GM12878 (cell line): ENCODE data around the gene PLK4. TPM values are rescaled to one million over a fixed set of nuclear protein-coding genes. Genes with fewer than 3 reads are reported as not detected.

Experiments used
- ATAC-seq: fragments of 200-7000 bp; cut with Tn5 transposase; 3 replicates; pipeline ENCODE4 v1.9.1; 2020; ENCODE audit warnings: mild to moderate bottlenecking, moderate library complexity
- BruUV-seq: library from RNA; stranded (reverse); fragments of 400-500 nt; replicated peaks from 2 replicates; lab custom pipeline; 2021; lab: Mats Ljungman, UMichigan
- CTCF ChIA-PET: fragments of 300-600 bp; sonication (Branson Sonifier 250); formaldehyde crosslinking; extraction: SDS; loops from one replicate; lab custom pipeline; 2021; ENCODE audit warnings: inconsistent platforms; lab: Yijun Ruan, JAX
- POLR2A ChIA-PET: fragments of 350-600 bp; formaldehyde crosslinking; extraction: SDS; loops from one replicate; lab custom pipeline; 2021; ENCODE audit warnings: inconsistent platforms; lab: Charles Lee
- RAD21 ChIA-PET: fragments of 300-600 bp; sonication (Branson Sonifier 250); formaldehyde crosslinking; loops from one replicate; lab custom pipeline; 2023; ENCODE audit warnings: antibody characterized with exemption; ENCODE audit not compliant: unreplicated experiment; lab: Charles Lee
- SMC1A ChIA-PET: fragments of 300-600 bp; sonication (Branson Sonifier 250); formaldehyde crosslinking; loops from one replicate; lab custom pipeline; 2023; ENCODE audit not compliant: unreplicated experiment, uncharacterized antibody; lab: Charles Lee
- DNase-seq: peaks from one replicate; pipeline ENCODE4 v3.0.0-alpha.2; 2011; ENCODE audit warnings: low read depth, low spot score
- FAIRE-seq: peaks from 3 replicates; lab custom pipeline; 2011; peaks lifted over from hg19 to GRCh38; lab: Jason Lieb, UNC
- H2AFZ ChIP-seq: 2 replicates; pipeline ENCODE4 v1.6.0; 2011; ENCODE audit warnings: low read depth, low read length, control low read depth; ENCODE audit not compliant: control insufficient read depth
- H3K27ac ChIP-seq: 2 replicates; pipeline ENCODE4 v1.5.1; 2011; ENCODE audit warnings: control low read depth; ENCODE audit not compliant: control insufficient read depth, insufficient read depth
- H3K27me3 ChIP-seq, 2 experiments: replicated peaks in 1 of 2; 2 replicates each; pipeline versions ENCODE4 v1.6.0 to v1.6.1; 2011; ENCODE audit warnings: low read length in 1 of 2; ENCODE audit not compliant: control insufficient read depth in 2 of 2, insufficient read depth in 2 of 2
- H3K36me3 ChIP-seq, 2 experiments: 2 replicates each; pipeline ENCODE4 v1.5.1; 2011; ENCODE audit warnings: low read length in 1 of 2; ENCODE audit not compliant: control insufficient read depth in 2 of 2, insufficient read depth in 2 of 2
- H3K4me1 ChIP-seq: 2 replicates; pipeline ENCODE4 v1.6.1; 2011; ENCODE audit warnings: mild to moderate bottlenecking, low read length, moderate library complexity, mixed read lengths; ENCODE audit not compliant: control insufficient read depth, insufficient read depth
- H3K4me2 ChIP-seq: 2 replicates; pipeline ENCODE4 v1.6.0; 2011; ENCODE audit warnings: control low read depth; ENCODE audit not compliant: control insufficient read depth, insufficient read depth
- H3K4me3 ChIP-seq: fragments of 200-600 bp; sonication (generic); 2 replicates; pipeline ENCODE4 v1.5.1; 2016
- H3K79me2 ChIP-seq: 2 replicates; pipeline ENCODE4 v1.6.0; 2011; ENCODE audit warnings: low read length; ENCODE audit not compliant: control insufficient read depth, insufficient read depth
- H3K9ac ChIP-seq: 2 replicates; pipeline ENCODE4 v1.8.0; 2011; ENCODE audit warnings: low read length, control low read depth, mixed read lengths; ENCODE audit not compliant: control insufficient read depth, insufficient read depth
- H3K9me3 ChIP-seq: replicated peaks from 3 replicates; pipeline ENCODE4 v1.5.1; 2011; ENCODE audit warnings: mild to moderate bottlenecking, low read length; ENCODE audit not compliant: control insufficient read depth, insufficient read depth
- H4K20me1 ChIP-seq: 2 replicates; pipeline ENCODE4 v1.6.0; 2011; ENCODE audit not compliant: control insufficient read depth, insufficient read depth
- ATF7 ChIP-seq: fragments of 450-650 bp; IDR thresholded peaks from 2 replicates; pipeline ENCODE4 v1.6.1; 2016; ENCODE audit warnings: low read depth, mild to moderate bottlenecking
- BHLHE40 ChIP-seq, 2 experiments: fragments of 450-650 bp in 1 of 2; IDR thresholded peaks; 2 replicates each; pipeline ENCODE4 v1.6.1; 2011 to 2017; ENCODE audit warnings: low read depth in 2 of 2, borderline replicate concordance in 1 of 2, improper control_type of control experiment in 1 of 2, low read length in 1 of 2, mild to moderate bottlenecking in 1 of 2
- FOXM1 ChIP-seq: IDR thresholded peaks from 2 replicates; pipeline ENCODE4 v1.6.1; 2012; ENCODE audit warnings: low read depth, mild to moderate bottlenecking, inconsistent platforms, low read length, moderate library complexity
- MXI1 ChIP-seq: fragments of 150-350 bp; IDR thresholded peaks from 2 replicates; pipeline ENCODE4 v1.6.1; 2011; ENCODE audit warnings: low read depth, mild to moderate bottlenecking, inconsistent platforms, low read length, improper control_type of control experiment
- NFXL1 ChIP-seq: fragments of 450-650 bp; IDR thresholded peaks from 2 replicates; pipeline ENCODE4 v1.6.1; 2017; ENCODE audit warnings: antibody characterized with exemption, mild to moderate bottlenecking, borderline replicate concordance
- PML ChIP-seq: IDR thresholded peaks from 2 replicates; pipeline ENCODE4 v1.6.1; 2012; ENCODE audit warnings: low read length, inconsistent platforms
- STAT1 ChIP-seq: fragments of 450-650 bp; conservative IDR thresholded peaks from 2 replicates; pipeline ENCODE4 v1.6.1; 2014; ENCODE audit warnings: antibody characterized with exemption, mild to moderate bottlenecking
- TCF3 ChIP-seq: IDR thresholded peaks from 2 replicates; pipeline ENCODE4 v1.6.1; 2012; ENCODE audit warnings: low read depth, mild to moderate bottlenecking, low read length, borderline replicate concordance; ENCODE audit not compliant: insufficient read depth
- ZNF274 ChIP-seq: IDR thresholded peaks from one replicate; pipeline ENCODE4 v1.8.0; 2011; ENCODE audit not compliant: insufficient read length, insufficient read depth
- WGBS: methylation state at CpG from one replicate; pipeline ENCODE4 v1.1.6; 2016; ENCODE audit warnings: low lambda C conversion rate; ENCODE audit not compliant: insufficient replicate concordance, insufficient coverage; ENCODE audit errors: missing lambda C conversion rate; 5-methylcytosine and 5-hydroxymethylcytosine counted together
- in situ Hi-C: fragments of 300-500 bp; cut with MboI; formaldehyde crosslinking; loops from 9 replicates; pipeline ENCODE4 v1.14.3; 2018; ENCODE audit warnings: mixed read lengths
- intact Hi-C: fragments of 100-400 bp; cut with micrococcal nuclease; formaldehyde crosslinking; loops from one replicate; pipeline ENCODE4 v1.14.2; 2022; ENCODE audit not compliant: unreplicated experiment
- polyA plus RNA-seq, 11 experiments: library from polyadenylated mRNA; depleted of rRNA in 4 of 11; unstranded in 6 of 11; stranded (reverse) in 5 of 11; fragments of >200 nt; fragmentation: Nextera tagmentation in 4 of 11; fragmentation: Illumina TruSeq in 1 of 11; extraction: Ambion mirVana in 4 of 11; extraction: Trizol in 1 of 11; gene quantifications; 1 replicate in 1 of 11; 2 replicates in 10 of 11; pipeline versions ENCODE4 v1.2.1 to v1.2.3, GENCODE V29; 2011 to 2016; ENCODE audit warnings: inconsistent platforms in 2 of 11, missing spikeins in 2 of 11, low read depth in 1 of 11
- total RNA-seq, 4 experiments: library from RNA; depleted of rRNA in 3 of 4; stranded (reverse); fragments of >200 nt in 3 of 4; fragmentation: Illumina TruSeq in 1 of 4; extraction: Trizol in 1 of 4; gene quantifications; 2 replicates each; pipeline versions ENCODE4 v1.2.1 to v1.2.3, GENCODE V29; 2013 to 2021
- TF ChIP-seq, protein P1 (sequence below): IDR thresholded peaks from 2 replicates; pipeline ENCODE4 v1.6.1; 2011; ENCODE audit warnings: borderline replicate concordance, low read depth, mild to moderate bottlenecking, moderate library complexity, mixed read lengths, low read length; ENCODE audit not compliant: insufficient read depth; ENCODE audit errors: extremely low read length
- TF ChIP-seq, protein P2 (sequence below): fragments of 450-650 bp; formaldehyde crosslinking; IDR thresholded peaks from 2 replicates; pipeline ENCODE4 v1.5.0; 2022; ENCODE audit warnings: mild to moderate bottlenecking, missing genetic modification characterization
- TF ChIP-seq, protein P3 (sequence below): fragments of 150-350 bp; IDR thresholded peaks from 2 replicates; pipeline ENCODE4 v1.6.1; 2014; ENCODE audit warnings: mild to moderate bottlenecking, low read depth, low read length

Gene PLK4
- total and polyA plus RNA-seq, 10 of the 15 experiments (the other 5 are each of a cell fraction or from before 2014, with no cell fraction given) = 16.6 to 55.3 (median 45.8) TPM

DNA sequence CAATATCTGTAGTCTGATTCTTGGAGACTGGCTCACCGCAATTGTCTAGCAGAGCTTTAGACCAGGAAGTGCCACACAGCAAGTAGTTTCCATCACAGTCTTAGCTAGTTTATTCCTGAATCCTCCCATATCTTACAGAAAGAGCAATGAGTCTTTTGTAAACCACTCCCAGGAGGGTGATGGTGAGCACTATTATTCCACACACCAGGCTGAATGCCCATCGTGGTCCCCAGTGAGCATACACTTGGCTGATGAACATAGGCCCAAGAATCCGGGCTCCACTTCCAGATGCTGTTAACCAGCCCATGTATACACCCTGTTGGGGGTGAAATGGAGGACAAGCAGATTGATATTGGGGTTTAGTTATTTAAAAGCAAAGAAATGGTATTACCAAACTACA lies 39.8 kb downstream of the PLK4 start:
- no peak overlapping the region for H3K4me2 ChIP-seq
- peaks cover 0 to 8% of the 10 kb centered on the region in 2 experiments; a peak in 2 of 4 replicates for H3K36me3 ChIP-seq
- no peak for ATAC-seq
- no peak for TF ChIP-seq STAT1
- no peak for TF ChIP-seq PML
- no peak for TF ChIP-seq NFXL1
- TF ChIP-seq TCF3 = no peak
- H4K20me1 ChIP-seq = no peaks in the 10 kb centered on the region
- WGBS = 95% methylated on average over 3 of the region's 3 CpGs
- RAD21 ChIA-PET = no interaction called here
- H3K9ac ChIP-seq = no peak overlapping the region
- no TSS peak for BruUV-seq
- no peak overlapping the region for H3K4me3 ChIP-seq
- H3K4me1 ChIP-seq = no peaks in the 10 kb centered on the region
- no peak for FAIRE-seq
- no peak overlapping the region for H3K27ac ChIP-seq
- POLR2A ChIA-PET = no interaction called here
- SMC1A ChIA-PET = no interaction called here
- no peak for DNase-seq
- intact Hi-C loops = no loop called here
- H2AFZ ChIP-seq = no peak overlapping the region
- H3K79me2 ChIP-seq = no peaks in the 10 kb centered on the region
- H3K27me3 ChIP-seq = no peaks in the 10 kb centered on the region
- CTCF ChIA-PET = no interaction called here
- no peaks in the 10 kb centered on the region for H3K9me3 ChIP-seq
- in situ Hi-C loops = no loop called here

GRCh38 chr4:127922226-127922625 lies 41.5 kb downstream of the PLK4 start:
- Histone ChIP-seq H3K27me3 (no peaks in the 10 kb centered on the region), H2AFZ (no peak overlapping the region), H3K4me3 (no peak overlapping the region), H4K20me1 (no peaks in the 10 kb centered on the region), H3K4me1 (no peaks in the 10 kb centered on the region), H3K27ac (no peak overlapping the region), H3K36me3 (peaks cover 0 to 8% of the 10 kb centered on the region in 2 experiments; a peak in 3 of 4 replicates), H3K79me2 (no peaks in the 10 kb centered on the region), H3K4me2 (no peak overlapping the region), H3K9me3 (no peaks in the 10 kb centered on the region), H3K9ac (no peak overlapping the region)
- RAD21 ChIA-PET = no interaction called here
- DNase-seq (no peak), FAIRE-seq (no peak), ATAC-seq (no peak)
- WGBS = 100% methylated on average over 2 of the region's 2 CpGs
- SMC1A ChIA-PET = no interaction called here
- POLR2A ChIA-PET = no interaction called here
- intact Hi-C loops = no loop called here
- in situ Hi-C loops = no loop called here
- no TSS peak for BruUV-seq
- CTCF ChIA-PET = interaction anchor here (0.7 kb wide), 1 partner anchor 13 kb away, joined by 3 read pairs; no protein-coding TSS in a partner anchor
- no peak for TF ChIP-seq STAT1
- TF ChIP-seq, protein P1, sequence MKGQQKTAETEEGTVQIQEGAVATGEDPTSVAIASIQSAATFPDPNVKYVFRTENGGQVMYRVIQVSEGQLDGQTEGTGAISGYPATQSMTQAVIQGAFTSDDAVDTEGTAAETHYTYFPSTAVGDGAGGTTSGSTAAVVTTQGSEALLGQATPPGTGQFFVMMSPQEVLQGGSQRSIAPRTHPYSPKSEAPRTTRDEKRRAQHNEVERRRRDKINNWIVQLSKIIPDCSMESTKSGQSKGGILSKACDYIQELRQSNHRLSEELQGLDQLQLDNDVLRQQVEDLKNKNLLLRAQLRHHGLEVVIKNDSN = no peak
- no peak for TF ChIP-seq MXI1
- no peak for TF ChIP-seq BHLHE40 (IDR thresholded peaks at IDR 0.05; ENCODE audit: borderline replicate concordance in 1 of 2, low read depth in 2 of 2, low read length in 1 of 2)
- TF ChIP-seq, protein P2, sequence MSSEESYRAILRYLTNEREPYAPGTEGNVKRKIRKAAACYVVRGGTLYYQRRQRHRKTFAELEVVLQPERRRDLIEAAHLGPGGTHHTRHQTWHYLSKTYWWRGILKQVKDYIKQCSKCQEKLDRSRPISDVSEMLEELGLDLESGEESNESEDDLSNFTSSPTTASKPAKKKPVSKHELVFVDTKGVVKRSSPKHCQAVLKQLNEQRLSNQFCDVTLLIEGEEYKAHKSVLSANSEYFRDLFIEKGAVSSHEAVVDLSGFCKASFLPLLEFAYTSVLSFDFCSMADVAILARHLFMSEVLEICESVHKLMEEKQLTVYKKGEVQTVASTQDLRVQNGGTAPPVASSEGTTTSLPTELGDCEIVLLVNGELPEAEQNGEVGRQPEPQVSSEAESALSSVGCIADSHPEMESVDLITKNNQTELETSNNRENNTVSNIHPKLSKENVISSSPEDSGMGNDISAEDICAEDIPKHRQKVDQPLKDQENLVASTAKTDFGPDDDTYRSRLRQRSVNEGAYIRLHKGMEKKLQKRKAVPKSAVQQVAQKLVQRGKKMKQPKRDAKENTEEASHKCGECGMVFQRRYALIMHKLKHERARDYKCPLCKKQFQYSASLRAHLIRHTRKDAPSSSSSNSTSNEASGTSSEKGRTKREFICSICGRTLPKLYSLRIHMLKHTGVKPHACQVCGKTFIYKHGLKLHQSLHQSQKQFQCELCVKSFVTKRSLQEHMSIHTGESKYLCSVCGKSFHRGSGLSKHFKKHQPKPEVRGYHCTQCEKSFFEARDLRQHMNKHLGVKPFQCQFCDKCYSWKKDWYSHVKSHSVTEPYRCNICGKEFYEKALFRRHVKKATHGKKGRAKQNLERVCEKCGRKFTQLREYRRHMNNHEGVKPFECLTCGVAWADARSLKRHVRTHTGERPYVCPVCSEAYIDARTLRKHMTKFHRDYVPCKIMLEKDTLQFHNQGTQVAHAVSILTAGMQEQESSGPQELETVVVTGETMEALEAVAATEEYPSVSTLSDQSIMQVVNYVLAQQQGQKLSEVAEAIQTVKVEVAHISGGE (CRISPR knock-in tag) = no peak
- TF ChIP-seq, protein P3, sequence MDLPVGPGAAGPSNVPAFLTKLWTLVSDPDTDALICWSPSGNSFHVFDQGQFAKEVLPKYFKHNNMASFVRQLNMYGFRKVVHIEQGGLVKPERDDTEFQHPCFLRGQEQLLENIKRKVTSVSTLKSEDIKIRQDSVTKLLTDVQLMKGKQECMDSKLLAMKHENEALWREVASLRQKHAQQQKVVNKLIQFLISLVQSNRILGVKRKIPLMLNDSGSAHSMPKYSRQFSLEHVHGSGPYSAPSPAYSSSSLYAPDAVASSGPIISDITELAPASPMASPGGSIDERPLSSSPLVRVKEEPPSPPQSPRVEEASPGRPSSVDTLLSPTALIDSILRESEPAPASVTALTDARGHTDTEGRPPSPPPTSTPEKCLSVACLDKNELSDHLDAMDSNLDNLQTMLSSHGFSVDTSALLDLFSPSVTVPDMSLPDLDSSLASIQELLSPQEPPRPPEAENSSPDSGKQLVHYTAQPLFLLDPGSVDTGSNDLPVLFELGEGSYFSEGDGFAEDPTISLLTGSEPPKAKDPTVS = no peak
- TF ChIP-seq ATF7 = no peak
- TF ChIP-seq ZNF274 = no peak
- TF ChIP-seq FOXM1 = no peak
